Stimulated activated naive CD8-positive, alpha-beta T cell treated with anti-CD3 and anti-CD28 coated beads, Interleukin-15, Interleukin-2, amounts not matched to agents 100 U/mL and 50 U/mL, for 24 hours (primary cell): ENCODE data around the gene PSMB2.
"Not testable (repeated sequence)": the region's sequence is repeated elsewhere in the genome, so short reads cannot be mapped to it uniquely, and the experiment has no call there.

ENCODE experiments used
- ATAC-seq: fragments of 150-1000 bp; cut with Tn5 transposase; one replicate; pipeline ENCODE4 v1.10.0; 2021
- DNase-seq: peaks from one replicate; pipeline ENCODE4 v3.0.0; 2021

The PSMB2 gene

GRCh38 chr1:35641233-35641866 is at the start of gene PSMB2:
PSMB2 (minus strand) TSS chr1:35641526; CDS start chr1:35641432, 94 bp downstream.
- DNase-seq (peak; percentile 98), ATAC-seq (peak; percentile 96)

DNA sequence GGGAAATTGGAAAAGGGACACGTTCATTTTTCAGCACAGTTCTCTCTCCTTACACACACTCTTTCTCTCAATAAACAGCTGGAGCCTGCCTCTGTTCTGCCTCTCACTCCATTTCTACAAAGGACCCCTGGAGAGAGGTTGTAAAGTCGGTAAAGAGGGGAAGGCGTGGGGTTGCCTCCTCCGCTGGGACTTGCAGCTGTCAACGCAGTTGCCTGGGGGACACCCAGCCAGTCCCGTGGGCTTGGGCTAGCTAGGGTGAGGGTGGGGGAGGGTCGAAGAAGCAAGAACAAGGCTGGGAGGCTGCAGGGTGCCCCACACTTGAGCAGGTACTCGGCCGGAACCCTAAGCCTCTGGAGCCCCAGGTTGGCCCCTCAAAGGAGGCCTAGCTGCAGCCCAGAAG is 49.8 kb upstream of the PSMB2 start:
- ATAC-seq: no peak
- DNase-seq: no peak

- not testable (repeated sequence) for ATAC-seq, DNase-seq
These were observed 48.8 kb upstream of the PSMB2 start for GRCh38 chr1:35690103-35690502.

DNA sequence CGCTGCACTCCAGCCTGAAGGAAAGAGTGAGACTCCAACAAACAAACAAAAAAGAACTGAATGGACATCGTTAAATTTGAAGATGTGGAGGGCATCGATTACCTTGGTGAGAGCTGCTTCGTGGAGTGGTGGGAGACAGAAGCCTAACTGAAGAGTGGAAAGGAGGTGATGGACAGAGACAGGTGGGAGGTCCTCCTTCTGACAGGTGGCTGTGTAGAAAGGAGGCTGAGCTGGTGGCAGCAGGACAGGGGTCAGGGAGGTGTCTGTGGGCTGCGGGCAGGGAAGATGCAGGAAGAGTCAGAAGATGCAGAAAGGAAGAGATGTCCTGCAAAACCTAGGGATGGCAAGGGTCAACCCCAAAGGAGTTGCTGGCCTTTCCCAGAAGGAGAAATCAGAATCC is 46.8 kb upstream of the PSMB2 start:
- ATAC-seq (no peak), DNase-seq (no peak)

DNA sequence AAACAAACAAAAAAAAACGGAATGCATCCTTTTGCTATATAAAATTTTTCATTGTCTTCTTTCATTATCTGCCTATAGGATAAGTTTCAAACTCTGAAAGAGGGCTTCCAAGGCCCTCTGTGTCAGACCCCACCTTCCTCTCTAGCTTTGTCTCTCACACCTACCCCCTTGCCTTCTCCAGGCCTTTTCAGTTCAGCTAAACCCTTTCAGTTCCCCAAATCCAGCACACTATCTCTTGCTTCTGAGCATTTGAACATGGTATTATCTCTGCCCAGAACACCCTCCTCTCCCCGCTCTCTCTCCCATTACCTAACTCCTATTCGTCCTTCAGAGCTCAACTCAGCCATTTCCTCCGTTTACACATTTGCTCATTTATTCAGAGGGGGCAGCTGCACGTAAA is 41.7 kb upstream of the PSMB2 start:
- ATAC-seq (no peak), DNase-seq (no peak)

- ATAC-seq (no peak), DNase-seq (no peak)
These were observed 38.9 kb upstream of the PSMB2 start for GRCh38 chr1:35680271-35680670.

DNA sequence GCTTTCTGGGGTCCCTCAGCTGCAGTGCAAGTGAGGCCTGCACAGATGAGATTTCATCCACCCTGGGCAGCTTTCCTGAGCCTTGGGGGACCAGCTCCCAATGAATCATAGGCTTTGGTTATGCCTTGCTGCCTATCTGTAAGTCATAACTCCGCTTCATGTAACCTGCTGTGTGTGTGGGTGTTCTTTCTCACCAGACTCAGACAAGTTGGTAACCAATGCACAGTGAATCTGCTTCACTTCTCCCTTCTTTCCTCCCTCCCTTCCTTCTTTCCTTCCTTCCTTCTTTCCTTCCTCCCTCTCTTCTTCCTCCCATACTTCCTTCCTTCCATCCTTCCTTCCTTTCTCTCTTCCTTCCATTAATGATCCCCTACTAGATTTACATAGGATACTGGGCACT is 34.4 kb upstream of the PSMB2 start:
- no peak for ATAC-seq
- no peak for DNase-seq

GRCh38 chr1:35674111-35674510 is 32.8 kb upstream of the PSMB2 start:
- no peak for ATAC-seq

DNA sequence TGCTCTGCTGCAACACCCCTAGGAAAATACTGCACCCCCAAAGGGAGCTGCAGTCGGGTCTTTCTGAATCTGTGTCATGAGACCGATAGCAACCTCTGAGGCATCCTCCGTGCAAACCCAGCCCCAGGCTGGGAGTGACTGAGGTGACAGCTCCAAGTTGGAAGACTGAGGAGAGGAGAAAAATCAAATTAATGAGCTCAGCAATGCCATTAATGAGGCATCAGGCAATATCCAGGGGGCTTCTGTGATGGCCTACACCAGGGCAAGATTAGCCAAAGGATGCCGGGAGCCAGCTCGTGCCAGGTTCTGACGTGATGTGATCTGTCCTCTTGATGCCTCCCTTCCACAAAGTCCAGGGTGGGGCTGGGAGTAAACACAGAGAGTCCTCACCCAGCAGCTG is 30.8 kb upstream of the PSMB2 start:
- DNase-seq: no peak
- ATAC-seq: no peak

More at GRCh38 chr1:35674111-35674510, 32.8 kb upstream of the PSMB2 start:
- DNase-seq: no peak

DNA sequence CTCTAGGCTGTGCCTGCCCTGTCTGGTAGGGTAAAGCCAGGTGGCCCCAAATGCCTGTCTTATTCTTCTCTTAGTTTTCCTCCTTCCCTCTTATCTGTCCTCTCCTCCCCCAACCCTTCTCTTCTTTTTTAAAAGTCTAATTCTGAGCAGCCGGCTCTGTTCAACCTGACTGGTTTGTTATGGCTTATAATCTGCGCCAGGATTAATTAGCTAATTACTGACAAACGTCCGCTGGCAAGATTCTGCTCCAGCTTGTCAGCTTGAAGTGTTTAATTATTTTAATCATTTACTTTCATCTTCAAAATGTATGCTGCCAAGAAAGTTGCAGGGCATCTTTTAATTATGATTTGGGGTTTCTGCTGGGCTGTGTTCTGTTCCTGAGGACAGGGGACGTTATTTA is 27.2 kb upstream of the PSMB2 start:
- DNase-seq (no peak), ATAC-seq (no peak)

DNA sequence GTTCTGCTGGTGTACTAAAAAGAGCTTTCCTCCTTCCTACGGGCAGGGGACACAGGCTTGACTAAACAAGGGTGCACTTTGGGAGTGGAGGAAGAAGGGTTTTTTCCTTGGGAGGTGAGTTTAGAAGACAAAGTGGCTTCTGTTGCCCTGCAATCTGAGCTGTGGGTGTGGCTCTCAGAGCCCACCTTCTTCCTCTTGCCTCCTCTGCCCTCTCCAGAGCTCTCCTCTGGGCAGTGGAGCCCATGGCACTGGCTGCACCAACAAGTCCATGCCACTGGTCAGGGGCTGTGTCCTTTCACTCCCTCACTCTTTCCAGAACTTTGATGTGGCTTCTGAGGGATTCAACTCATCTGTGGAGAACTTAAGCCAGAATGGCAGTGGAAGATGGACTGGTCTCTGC is 25.6 kb upstream of the PSMB2 start:
- DNase-seq (no peak), ATAC-seq (no peak)

DNA sequence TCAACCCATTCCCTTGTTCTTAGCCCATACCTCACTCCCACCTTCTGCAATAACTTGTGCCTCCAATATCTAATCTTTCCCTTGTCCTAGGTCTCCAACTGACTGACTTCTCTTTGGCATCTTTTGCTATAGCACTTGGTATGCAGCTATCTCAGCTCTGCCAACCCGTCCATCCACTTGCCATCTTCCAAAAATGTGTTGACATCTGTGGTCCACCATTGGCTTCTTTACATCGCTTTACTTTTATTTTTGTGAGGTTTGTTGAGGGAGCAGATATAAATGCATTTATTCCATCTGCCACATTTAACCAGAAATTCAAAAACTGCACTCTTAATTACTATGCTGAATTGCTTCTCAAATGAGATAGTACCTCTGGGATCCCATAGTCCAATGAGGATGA is 24.9 kb upstream of the PSMB2 start:
- ATAC-seq (no peak), DNase-seq (no peak)

DNA sequence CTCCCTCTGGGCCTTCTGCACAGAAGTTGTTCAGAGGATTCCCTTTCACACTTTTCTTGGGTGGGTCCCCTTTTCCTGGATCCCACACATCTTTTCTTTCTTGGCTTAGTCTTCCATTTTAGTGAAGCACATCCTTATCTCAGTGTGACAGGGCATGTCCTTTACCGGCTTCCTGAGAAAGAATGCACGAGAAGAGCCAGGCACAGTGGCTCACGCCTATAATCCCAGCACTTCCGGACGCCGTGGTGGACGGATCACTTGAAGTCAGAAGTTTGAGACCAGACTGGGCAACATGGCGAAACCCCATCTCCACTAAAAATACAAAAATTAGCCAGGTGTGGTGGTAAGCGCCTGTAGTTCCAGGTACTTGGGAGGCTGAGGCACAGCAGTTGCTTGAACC is 22.1 kb upstream of the PSMB2 start:
- no peak for ATAC-seq
- DNase-seq: no peak

DNA sequence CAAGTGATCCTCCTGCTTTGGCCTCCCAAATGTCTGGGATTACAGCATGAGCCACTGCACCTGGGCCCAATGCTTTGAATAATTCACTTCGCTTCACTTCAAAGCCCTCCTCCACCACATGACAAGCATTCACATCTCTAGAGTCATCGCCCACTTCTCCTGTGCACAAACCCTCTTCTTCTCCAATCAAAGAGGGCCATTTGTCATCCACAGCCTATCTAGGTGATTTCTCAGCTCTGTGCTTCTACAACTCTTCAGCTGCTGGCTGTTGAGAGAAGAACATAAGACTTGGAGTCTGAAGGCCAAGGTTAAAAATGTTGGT is 20.1 kb upstream of the PSMB2 start:
- ATAC-seq (no peak), DNase-seq (no peak)

DNA sequence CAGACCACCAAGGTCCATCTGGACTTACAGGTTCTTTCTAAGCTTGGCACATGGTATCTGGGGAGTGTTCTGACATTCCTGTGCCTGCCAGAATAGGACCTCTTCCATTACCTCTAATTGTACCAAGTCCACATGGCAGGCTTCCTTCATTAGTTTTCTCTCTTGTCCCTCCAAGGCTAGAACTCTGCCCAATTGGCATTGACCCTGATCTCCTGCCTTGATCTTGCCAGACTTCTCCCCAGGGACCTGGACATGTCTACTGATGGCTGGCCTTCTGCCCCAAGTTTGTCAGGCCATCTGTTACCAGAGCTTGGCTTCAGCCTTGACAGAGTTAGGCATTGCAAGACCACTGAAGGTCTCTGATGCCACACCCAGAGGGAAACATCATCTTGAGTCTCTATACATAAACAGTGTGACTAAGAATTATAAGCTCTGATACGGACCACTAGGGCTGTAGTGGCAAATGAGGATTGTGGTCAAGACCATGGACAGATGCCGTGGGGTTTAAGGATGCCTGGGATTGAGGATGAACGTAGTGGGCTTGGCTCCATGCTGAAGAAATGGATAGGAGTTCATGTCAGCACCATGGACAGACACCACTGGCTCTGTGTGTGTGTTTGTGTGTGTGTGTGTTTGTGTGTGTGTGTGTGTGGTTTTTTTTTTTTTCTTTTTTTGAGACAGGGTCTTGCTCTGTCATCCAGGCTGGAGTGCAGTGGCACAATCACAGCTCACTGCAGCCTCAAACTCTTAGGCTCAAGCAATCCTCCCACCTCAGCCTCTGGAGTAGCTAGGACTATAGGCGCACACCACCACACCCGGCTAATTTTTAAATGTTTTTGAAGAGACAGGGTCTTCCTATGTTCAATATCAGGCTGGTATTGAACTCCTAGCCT is 19.5 kb upstream of the PSMB2 start:
- ATAC-seq (no peak), DNase-seq (no peak)

GRCh38 chr1:35659589-35659988 is 18.3 kb upstream of the PSMB2 start:
- ATAC-seq (no peak), DNase-seq (no peak)

- no peak for DNase-seq
- ATAC-seq: peak; percentile 23
These were observed 16.5 kb upstream of the PSMB2 start for GRCh38 chr1:35657851-35658250.

DNA sequence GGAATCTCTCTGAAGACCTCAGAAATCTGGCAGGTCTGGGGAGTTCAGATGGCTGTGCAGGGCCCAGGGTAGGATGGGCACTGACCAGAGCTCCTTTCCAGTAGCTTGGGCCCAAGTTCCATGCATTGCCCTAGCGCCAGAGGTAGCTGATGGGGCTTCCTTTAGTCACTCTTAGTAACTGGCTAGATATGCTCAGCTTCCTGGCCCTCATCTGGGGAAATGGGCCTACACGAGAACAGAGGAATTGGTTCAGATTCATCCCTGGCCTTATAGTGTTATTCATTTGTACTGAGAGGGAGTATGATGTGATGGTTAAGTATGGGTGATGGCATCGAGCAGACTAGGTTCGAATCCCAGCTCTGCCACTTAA is 15.5 kb upstream of the PSMB2 start:
- ATAC-seq (no peak), DNase-seq (no peak)

DNA sequence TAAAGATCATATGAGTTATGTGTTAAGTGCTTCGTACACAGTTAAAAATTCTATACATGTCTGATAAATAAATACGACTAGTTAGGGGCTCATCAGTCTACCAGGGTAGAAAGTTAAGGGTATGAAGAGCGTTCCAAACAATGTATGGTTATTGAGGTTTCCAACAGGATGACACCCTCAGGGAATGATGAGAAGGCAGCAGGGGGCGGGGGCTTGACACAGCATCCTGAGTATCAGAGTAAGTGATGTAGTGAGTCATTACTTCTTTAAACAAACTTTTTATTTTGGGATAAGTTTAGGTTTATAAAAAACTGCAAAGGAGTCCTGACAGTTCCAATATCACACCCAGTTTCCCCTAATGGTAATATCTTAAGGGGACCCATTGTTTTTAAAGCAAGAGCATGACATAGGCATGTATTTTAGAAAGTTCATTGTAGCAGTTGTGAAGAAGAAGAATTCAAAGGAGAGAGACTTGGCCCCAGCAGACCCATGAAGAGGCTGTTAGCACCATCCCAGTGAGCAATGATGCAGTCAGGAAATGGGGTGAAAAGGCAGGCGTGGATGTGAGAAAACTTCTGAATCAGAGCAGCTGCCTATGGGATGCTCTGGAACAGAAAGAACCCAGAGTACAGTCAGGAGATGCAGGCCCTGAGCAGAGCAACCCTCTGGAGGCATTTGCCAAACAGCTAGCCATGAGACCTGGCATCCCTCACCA is 15.0 kb upstream of the PSMB2 start:
- ATAC-seq (no peak), DNase-seq (no peak)

DNA sequence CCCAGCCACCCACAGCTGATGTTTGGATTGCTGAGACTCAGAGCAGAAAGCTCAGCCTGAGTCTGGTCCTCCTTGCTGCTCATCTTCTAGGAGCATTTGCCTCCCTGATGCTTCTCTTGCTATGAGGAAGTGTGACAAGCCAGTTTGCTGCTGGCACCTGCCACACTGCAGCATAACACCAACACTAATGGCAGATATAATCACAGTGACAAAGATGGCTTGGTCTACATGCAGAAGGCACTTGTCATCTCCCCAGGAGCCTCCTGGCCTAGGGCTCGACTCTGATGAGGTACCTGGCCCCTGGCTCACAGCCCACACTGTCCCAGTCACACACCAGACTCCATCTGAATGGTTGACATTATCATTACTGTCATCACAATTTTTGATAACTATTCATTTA is 13.9 kb upstream of the PSMB2 start:
- no peak for ATAC-seq
- no peak for DNase-seq

GRCh38 chr1:35650416-35650815 is 9.1 kb upstream of the PSMB2 start:
- no peak for ATAC-seq
- DNase-seq: no peak

GRCh38 chr1:35646043-35646442 is 4.7 kb upstream of the PSMB2 start:
- ATAC-seq (no peak), DNase-seq (no peak)

- DNase-seq: no peak
These were observed 2.9 kb upstream of the PSMB2 start for GRCh38 chr1:35644204-35644603.

More at GRCh38 chr1:35644204-35644603, 2.9 kb upstream of the PSMB2 start:
- no peak for ATAC-seq
